HFFc6 (cell line): Measurements from ENCODE around the gene NAGK. TPM values are rescaled to one million over a fixed set of nuclear protein-coding genes. Genes with fewer than 3 reads are reported as not detected.
"Not testable (repeated sequence)": the region's sequence is repeated elsewhere in the genome, so short reads cannot be mapped to it uniquely, and the experiment has no call there.

Source experiments
- DNase-seq: peaks from one replicate; pipeline ENCODE4 v3.0.0-alpha.2; 2018
- H3K27ac Mint-ChIP-seq: 2 replicates; pipeline ENCODE4 v1.8.0; 2020; ENCODE audit warnings: mild to moderate bottlenecking, mixed read lengths
- H3K27me3 Mint-ChIP-seq: 2 replicates; pipeline ENCODE4 v1.8.0; 2021; ENCODE audit warnings: mild to moderate bottlenecking, moderate library complexity, mixed read lengths; ENCODE audit not compliant: insufficient read depth
- H3K36me3 Mint-ChIP-seq: 2 replicates; pipeline ENCODE4 v1.8.0; 2021; ENCODE audit warnings: low read depth, mixed read lengths
- H3K4me1 Mint-ChIP-seq: 2 replicates; pipeline ENCODE4 v1.8.0; 2020; ENCODE audit warnings: low read depth, mixed read lengths
- H3K4me3 Mint-ChIP-seq: 2 replicates; pipeline ENCODE4 v1.8.0; 2020; ENCODE audit warnings: mild to moderate bottlenecking, moderate library complexity, mixed read lengths
- H3K9me3 Mint-ChIP-seq: 2 replicates; pipeline ENCODE4 v1.8.0; 2020; ENCODE audit warnings: mild to moderate bottlenecking, mixed read lengths
- CTCF ChIP-seq: fragments of 200-600 bp; sonication (generic); IDR thresholded peaks from 2 replicates; pipeline ENCODE4 v1.5.0; 2021; ENCODE audit warnings: antibody characterized with exemption, mild to moderate bottlenecking
- long read RNA-seq: library from polyadenylated mRNA; unstranded; transcript quantifications from one replicate; pipeline ENCODE4 v2.0.0, GENCODE V29; 2019
- total RNA-seq, 6 experiments: library from RNA; stranded (reverse); fragmentation: NEBNext Ultra II Directional; extraction: Animal tissue kit (Norgen Biotek cat#: 25700); gene quantifications; 2 replicates in 1 of 6; 3 replicates in 5 of 6; pipeline ENCODE4 v1.2.3, GENCODE V29; 2021

Gene NAGK
- 100 to 1,000 TPM in 3 of 6 experiments, 10 to 100 TPM in 3; 97.3 to 121 (median 101) TPM for total RNA-seq
- long read RNA-seq, transcript NAGK-229 (10 exons, 1,801 nt) = major isoform, 33 of 45 reads
- long read RNA-seq, partial matches to known transcripts = 0 of 45 reads
- long read RNA-seq, other reads (novel, unspliced or antisense) = 10 of 45 reads

GRCh38 chr2:71068218-71069035 is at the start of gene NAGK:
TSS of gene NAGK (plus strand) at chr2:71068648. CDS start at chr2:71068684, 36 bp downstream.
- Mint-ChIP-seq H3K27me3 (peaks cover 10% of the 10 kb centered on the region; the same call in 1 of the 2 replicates), H3K27ac (peak within 1 kb of the TSS; percentile 99), H3K9me3 (no peaks in the 10 kb centered on the region), H3K4me3 (peak within 1 kb of the TSS; percentile 95), H3K4me1 (peaks cover 45% of the 10 kb centered on the region), H3K36me3 (peaks cover 9% of the 10 kb centered on the region)
- TF ChIP-seq CTCF = no peak
- DNase-seq = peak; percentile 92

- not testable (repeated sequence) for H3K4me3 Mint-ChIP-seq, H3K9me3 Mint-ChIP-seq, H3K36me3 Mint-ChIP-seq, H3K27ac Mint-ChIP-seq, DNase-seq, H3K4me1 Mint-ChIP-seq
- peaks cover 30% of the 10 kb centered on the region for H3K27me3 Mint-ChIP-seq
Observed at GRCh38 chr2:71019989-71020388, 48.5 kb upstream of the NAGK start.

- H3K4me3 Mint-ChIP-seq, H3K27ac Mint-ChIP-seq, DNase-seq, H3K9me3 Mint-ChIP-seq, H3K36me3 Mint-ChIP-seq, H3K4me1 Mint-ChIP-seq: not testable (repeated sequence)
- H3K27me3 Mint-ChIP-seq = peaks cover 34% of the 10 kb centered on the region
Observed at GRCh38 chr2:71021394-71021793, 47.1 kb upstream of the NAGK start.

- not testable (repeated sequence) for H3K4me3 Mint-ChIP-seq, H3K36me3 Mint-ChIP-seq, DNase-seq, H3K9me3 Mint-ChIP-seq, H3K4me1 Mint-ChIP-seq, H3K27ac Mint-ChIP-seq
- H3K27me3 Mint-ChIP-seq = peaks cover 34% of the 10 kb centered on the region
- TF ChIP-seq CTCF = peak; percentile 9; the same call in 1 of the 2 replicates
Observed at GRCh38 chr2:71023553-71024243, 44.8 kb upstream of the NAGK start.

GRCh38 chr2:71036296-71036695 is 32.2 kb upstream of the NAGK start:
- H3K4me1 Mint-ChIP-seq, H3K9me3 Mint-ChIP-seq, H3K4me3 Mint-ChIP-seq, DNase-seq, H3K36me3 Mint-ChIP-seq, H3K27ac Mint-ChIP-seq: not testable (repeated sequence)
- peaks cover 36% of the 10 kb centered on the region for H3K27me3 Mint-ChIP-seq

- Mint-ChIP-seq H3K9me3 (no peaks in the 10 kb centered on the region), H3K4me1 (no peaks in the 10 kb centered on the region; the same call in 1 of the 2 replicates), H3K27ac (no peak overlapping the region), H3K36me3 (no peaks in the 10 kb centered on the region), H3K27me3 (peaks cover 14% of the 10 kb centered on the region), H3K4me3 (no peak overlapping the region)
- DNase-seq = no peak
- TF ChIP-seq CTCF = no peak
Observed at GRCh38 chr2:71042287-71042686, 26.2 kb upstream of the NAGK start.
